IMR-90 (cell line): ENCODE data around the gene RPS16. TPM values are rescaled to one million over a fixed set of nuclear protein-coding genes. Genes with fewer than 3 reads are reported as not detected.
A peak's percentile ranks its signal among the peaks of the same experiment; 100 is the strongest.

Source experiments
- ATAC-seq: fragments of 200-7000 bp; cut with Tn5 transposase; 2 replicates; pipeline ENCODE4 v1.9.1; 2020; ENCODE audit warnings: low read depth, mild to moderate bottlenecking, moderate library complexity
- BruUV-seq: library from RNA; stranded (reverse); fragments of 400-500 nt; replicated peaks from 2 replicates; lab custom pipeline; 2021; lab: Mats Ljungman, UMichigan
- CTCF ChIA-PET: fragments of 300-600 bp; formaldehyde crosslinking; extraction: SDS; loops from one replicate; lab custom pipeline; 2021; ENCODE audit warnings: antibody characterized with exemption; lab: Yijun Ruan, JAX
- POLR2A ChIA-PET: fragments of 300-600 bp; sonication (Branson Sonifier 250); formaldehyde crosslinking; loops from one replicate; lab custom pipeline; 2022; ENCODE audit warnings: antibody characterized with exemption; ENCODE audit not compliant: unreplicated experiment; lab: Charles Lee
- DNase-seq: peaks from one replicate; pipeline ENCODE4 v3.0.0; 2013
- H2AFZ ChIP-seq: replicated peaks from 2 replicates; pipeline ENCODE3; 2013; ENCODE audit warnings: low read length, mild to moderate bottlenecking; ENCODE audit not compliant: poor library complexity
- H2AK5ac ChIP-seq: 2 replicates; pipeline ENCODE4 v1.6.1; 2013; ENCODE audit warnings: low read depth, low read length, inconsistent platforms
- H2AK9ac ChIP-seq: replicated peaks from 2 replicates; pipeline ENCODE3; 2013; ENCODE audit warnings: mild to moderate bottlenecking, low read depth, low read length, moderate library complexity; ENCODE audit not compliant: poor library complexity
- H2BK120ac ChIP-seq: 2 replicates; pipeline ENCODE4 v1.6.1; 2013; ENCODE audit warnings: low read depth, low read length, inconsistent platforms
- H2BK15ac ChIP-seq: 3 replicates; pipeline ENCODE4 v1.6.1; 2013; ENCODE audit warnings: low read depth, low read length, inconsistent platforms
- H2BK20ac ChIP-seq: 2 replicates; pipeline ENCODE4 v1.6.1; 2013; ENCODE audit warnings: low read depth, mild to moderate bottlenecking, inconsistent platforms, low read length, moderate library complexity
- H2BK5ac ChIP-seq: 2 replicates; pipeline ENCODE4 v1.6.1; 2013; ENCODE audit warnings: mild to moderate bottlenecking, low read depth, low read length, inconsistent platforms; ENCODE audit not compliant: poor library complexity, severe bottlenecking
- H3K14ac ChIP-seq: replicated peaks from 2 replicates; pipeline ENCODE4 v1.6.1; 2013; ENCODE audit warnings: low read depth, low read length, inconsistent platforms
- H3K18ac ChIP-seq: 2 replicates; pipeline ENCODE4 v1.6.1; 2013; ENCODE audit warnings: low read depth, low read length, control low read depth
- H3K23ac ChIP-seq: 2 replicates; pipeline ENCODE4 v1.6.1; 2013; ENCODE audit warnings: low read depth, low read length, inconsistent platforms
- H3K27ac ChIP-seq: 2 replicates; pipeline ENCODE4 v1.5.1; 2013; ENCODE audit warnings: mild to moderate bottlenecking, control low read depth, low read length; ENCODE audit not compliant: insufficient read depth
- H3K27me3 ChIP-seq: 2 replicates; pipeline ENCODE4 v1.6.1; 2013; ENCODE audit warnings: low read length; ENCODE audit not compliant: control insufficient read depth, insufficient read depth
- H3K36me3 ChIP-seq: 2 replicates; pipeline ENCODE4 v1.6.1; 2013; ENCODE audit warnings: low read length, mixed read lengths; ENCODE audit not compliant: control insufficient read depth, insufficient read depth
- H3K4ac ChIP-seq: 2 replicates; pipeline ENCODE4 v1.6.1; 2013; ENCODE audit warnings: low read depth, low read length, inconsistent platforms
- H3K4me1 ChIP-seq: 2 replicates; pipeline ENCODE4 v1.6.1; 2013; ENCODE audit warnings: low read length, mixed read lengths; ENCODE audit not compliant: control insufficient read depth, insufficient read depth
- H3K4me2 ChIP-seq: 2 replicates; pipeline ENCODE4 v1.6.1; 2013; ENCODE audit warnings: low read depth, mild to moderate bottlenecking, control low read depth, low read length, moderate library complexity
- H3K4me3 ChIP-seq: 2 replicates; pipeline ENCODE4 v1.5.1; 2013; ENCODE audit warnings: low read depth, mild to moderate bottlenecking, control low read depth, low read length, moderate library complexity; ENCODE audit not compliant: insufficient read depth
- H3K56ac ChIP-seq: 2 replicates; pipeline ENCODE4 v1.6.1; 2013; ENCODE audit warnings: low read length, inconsistent platforms; ENCODE audit not compliant: insufficient read depth; ENCODE audit errors: extremely low read depth
- H3K79me1 ChIP-seq, 2 experiments: 2 replicates each; pipeline ENCODE4 v1.6.1; 2013; ENCODE audit warnings: low read length in 2 of 2, inconsistent platforms in 1 of 2, low read depth in 1 of 2
- H3K9ac ChIP-seq: 2 replicates; pipeline ENCODE4 v1.6.1; 2013; ENCODE audit warnings: low read depth, low read length, control low read depth
- H3K9me1 ChIP-seq: 2 replicates; pipeline ENCODE4 v1.6.1; 2013; ENCODE audit warnings: low read length, inconsistent platforms; ENCODE audit not compliant: insufficient read depth
- H3K9me3 ChIP-seq: 2 replicates; pipeline ENCODE4 v1.6.1; 2013; ENCODE audit warnings: low read length; ENCODE audit not compliant: control insufficient read depth, insufficient read depth
- H4K20me1 ChIP-seq: 2 replicates; pipeline ENCODE4 v1.6.1; 2013; ENCODE audit warnings: low read length, inconsistent platforms; ENCODE audit not compliant: insufficient read depth
- H4K5ac ChIP-seq: 2 replicates; pipeline ENCODE4 v1.6.1; 2013; ENCODE audit warnings: mild to moderate bottlenecking, low read depth, low read length, control low read depth
- H4K8ac ChIP-seq, 2 experiments: 2 replicates each; pipeline ENCODE4 v1.6.1; 2013; ENCODE audit warnings: low read depth in 2 of 2, low read length in 2 of 2, control low read depth in 1 of 2, inconsistent platforms in 1 of 2
- H4K91ac ChIP-seq: 2 replicates; pipeline ENCODE4 v1.6.1; 2013; ENCODE audit warnings: low read depth, low read length, inconsistent platforms; ENCODE audit not compliant: insufficient read depth
- CEBPB ChIP-seq: IDR thresholded peaks from 2 replicates; pipeline ENCODE4 v1.6.1; 2012; ENCODE audit warnings: low read depth, low read length, improper control_type of control experiment
- CHD1 ChIP-seq: IDR thresholded peaks from 2 replicates; pipeline ENCODE4 v1.6.1; 2012; ENCODE audit warnings: low read depth, low read length, improper control_type of control experiment
- FOS ChIP-seq: fragments of 150-350 bp; IDR thresholded peaks from 2 replicates; pipeline ENCODE4 v1.6.1; 2016; ENCODE audit warnings: low read depth, low read length
- MXI1 ChIP-seq: IDR thresholded peaks from 2 replicates; pipeline ENCODE4 v1.6.1; 2012; ENCODE audit warnings: low read depth, mild to moderate bottlenecking, low read length, moderate library complexity, borderline replicate concordance
- POLR2A ChIP-seq: IDR thresholded peaks from 2 replicates; pipeline ENCODE4 v1.6.1; 2012; ENCODE audit warnings: mild to moderate bottlenecking, low read depth, low read length
- RAD21 ChIP-seq: IDR thresholded peaks from 2 replicates; pipeline ENCODE4 v1.6.1; 2012; ENCODE audit warnings: low read length, improper control_type of control experiment
- RCOR1 ChIP-seq: IDR thresholded peaks from 2 replicates; pipeline ENCODE4 v1.6.1; 2012; ENCODE audit warnings: mild to moderate bottlenecking, low read length, improper control_type of control experiment; ENCODE audit not compliant: insufficient replicate concordance
- RFX5 ChIP-seq: IDR thresholded peaks from 2 replicates; pipeline ENCODE4 v1.8.0; 2012; ENCODE audit warnings: low read depth, mild to moderate bottlenecking, low read length, moderate library complexity
- WGBS, 2 experiments: methylation state at CpG; one replicate each; pipeline versions ENCODE4 v1.1.5 to v1.1.7; 2013; ENCODE audit warnings: missing lambda C conversion rate in 2 of 2; ENCODE audit not compliant: insufficient read length in 1 of 2; ENCODE audit errors: extremely low coverage in 2 of 2; 5-methylcytosine and 5-hydroxymethylcytosine counted together
- dilution Hi-C: fragments of 300-500 bp; cut with HindIII; formaldehyde crosslinking; loops from one replicate; pipeline ENCODE4 v1.14.3; 2018; ENCODE audit warnings: low sequenced_read_pairs; ENCODE audit not compliant: unreplicated experiment
- in situ Hi-C: fragments of 300-500 bp; cut with MboI; formaldehyde crosslinking; loops from 3 replicates; pipeline ENCODE4 v1.14.3; 2019; ENCODE audit warnings: low sequenced_read_pairs, inconsistent platforms, mixed read lengths
- intact Hi-C: fragments of 100-400 bp; cut with micrococcal nuclease; formaldehyde crosslinking; loops from 2 replicates; pipeline ENCODE4 v1.10.0; 2022
- polyA plus RNA-seq, 3 experiments: library from polyadenylated mRNA; depleted of rRNA; stranded (reverse); fragments of >200 nt; gene quantifications; 2 replicates each; pipeline ENCODE4 v1.2.3, GENCODE V29; 2012; ENCODE audit warnings: low replicate concordance in 1 of 3
- total RNA-seq: library from RNA; depleted of rRNA; stranded (reverse); fragments of >200 nt; gene quantifications from 2 replicates; pipeline ENCODE4 v1.2.3, GENCODE V29; 2012
- TF ChIP-seq, protein P1 (sequence below): fragments of 150-350 bp; IDR thresholded peaks from 2 replicates; pipeline ENCODE4 v1.6.1; 2016; ENCODE audit warnings: low read depth, mild to moderate bottlenecking, low read length, moderate library complexity, borderline replicate concordance
- TF ChIP-seq, protein P2 (sequence below): fragments of 150-350 bp; IDR thresholded peaks from 2 replicates; pipeline ENCODE4 v1.6.1; 2017; ENCODE audit warnings: mild to moderate bottlenecking, antibody characterized with exemption, low read length, low read depth

Gene RPS16
- total and polyA plus RNA-seq, 2 of the 4 experiments (the other 2 are of a cell fraction), result 320 to 3,500 TPM

DNA sequence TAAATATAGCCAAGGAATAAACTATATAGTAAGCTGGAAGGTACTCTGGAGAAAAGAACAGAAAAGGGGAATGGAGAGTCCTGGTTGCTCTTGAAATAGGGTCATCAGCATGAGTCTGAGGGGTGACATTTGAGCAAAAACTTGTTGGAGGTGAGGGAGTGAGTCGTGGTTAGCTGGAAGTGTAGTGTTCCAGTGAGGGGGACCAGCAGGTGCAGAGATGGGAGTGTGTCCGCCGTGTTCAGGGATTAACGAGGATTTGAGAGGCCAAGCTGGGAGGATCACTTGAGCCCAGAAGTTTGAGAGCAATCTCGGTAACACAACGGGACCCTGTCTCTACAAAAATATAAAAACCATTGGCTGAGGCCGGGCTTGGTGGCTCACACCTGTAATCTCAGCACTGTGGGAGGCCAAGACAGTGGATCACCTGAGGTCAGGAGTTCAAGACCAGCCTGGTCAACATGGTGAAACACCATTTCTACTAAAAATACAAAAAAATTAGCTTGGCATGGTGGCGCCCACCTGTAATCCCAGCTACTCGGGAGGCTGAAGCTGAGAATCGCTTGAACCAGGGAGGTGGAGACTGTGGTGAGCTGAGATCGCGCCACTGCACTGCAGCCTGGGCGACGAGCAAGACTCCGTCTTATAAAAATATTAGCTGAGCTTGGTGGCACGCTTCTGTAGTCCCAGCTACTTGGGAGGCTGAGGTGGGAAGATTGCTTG lies 10.8 kb upstream of the RPS16 start:
- no peak overlapping the region for H3K23ac ChIP-seq
- intact Hi-C loops (loop anchor here (10.0 kb wide), 1 partner anchor 398 kb away; the partner anchor contains the start of gene FBL), in situ Hi-C loops (loop anchor here (25.0 kb wide), 1 partner anchor 391 kb away; the partner anchor contains the start of genes DYRK1B and FBL), dilution Hi-C loops (no loop called here)
- H3K4me3 ChIP-seq, result peak overlapping the region; percentile 83
- peak overlapping the region; percentile 96 for H3K9ac ChIP-seq
- H3K79me1 ChIP-seq, result peaks cover 11 to 61% of the 10 kb centered on the region in 2 experiments; a peak in 3 of 4 replicates
- H3K9me3 ChIP-seq, result no peaks in the 10 kb centered on the region
- no peak overlapping the region for H3K56ac ChIP-seq
- no TSS peak for BruUV-seq
- H4K8ac ChIP-seq, result no peak overlapping the region
- no peak overlapping the region for H2AFZ ChIP-seq
- H2BK120ac ChIP-seq, result no peak overlapping the region
- H2BK5ac ChIP-seq, result no peak overlapping the region
- DNase-seq, result no peak
- ATAC-seq, result no peak
- H3K27me3 ChIP-seq, result no peaks in the 10 kb centered on the region
- H4K91ac ChIP-seq, result no peak overlapping the region
- H2AK5ac ChIP-seq, result peak overlapping the region; percentile 15; the same call in 1 of the 2 replicates
- no peak overlapping the region for H3K14ac ChIP-seq
- H3K4ac ChIP-seq, result 0 out of 2 replicates have a peak overlapping the region, but pooled peaks have one; percentile 7
- H4K20me1 ChIP-seq, result peaks cover 44% of the 10 kb centered on the region
- POLR2A ChIA-PET, result no interaction called here
- no peak overlapping the region for H4K5ac ChIP-seq
- no peak overlapping the region for H2BK20ac ChIP-seq
- H3K18ac ChIP-seq, result no peak overlapping the region
- peaks cover 5% of the 10 kb centered on the region for H3K4me1 ChIP-seq
- CTCF ChIA-PET, result no interaction called here
- 88% methylated on average over 13 of the region's 16 CpGs; no CpG with 5 or more reads in 1 of the 2 experiments for WGBS, 2 experiments
- H3K36me3 ChIP-seq, result peaks cover 12% of the 10 kb centered on the region; the same call in 1 of the 2 replicates
- TF ChIP-seq, protein P1, sequence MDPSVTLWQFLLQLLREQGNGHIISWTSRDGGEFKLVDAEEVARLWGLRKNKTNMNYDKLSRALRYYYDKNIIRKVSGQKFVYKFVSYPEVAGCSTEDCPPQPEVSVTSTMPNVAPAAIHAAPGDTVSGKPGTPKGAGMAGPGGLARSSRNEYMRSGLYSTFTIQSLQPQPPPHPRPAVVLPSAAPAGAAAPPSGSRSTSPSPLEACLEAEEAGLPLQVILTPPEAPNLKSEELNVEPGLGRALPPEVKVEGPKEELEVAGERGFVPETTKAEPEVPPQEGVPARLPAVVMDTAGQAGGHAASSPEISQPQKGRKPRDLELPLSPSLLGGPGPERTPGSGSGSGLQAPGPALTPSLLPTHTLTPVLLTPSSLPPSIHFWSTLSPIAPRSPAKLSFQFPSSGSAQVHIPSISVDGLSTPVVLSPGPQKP, result no peak
- TF ChIP-seq FOS (no peak), RAD21 (no peak), MXI1 (no peak), RCOR1 (no peak), POLR2A (no peak), CEBPB (no peak), CHD1 (no peak), RFX5 (no peak)
- TF ChIP-seq, protein P2, sequence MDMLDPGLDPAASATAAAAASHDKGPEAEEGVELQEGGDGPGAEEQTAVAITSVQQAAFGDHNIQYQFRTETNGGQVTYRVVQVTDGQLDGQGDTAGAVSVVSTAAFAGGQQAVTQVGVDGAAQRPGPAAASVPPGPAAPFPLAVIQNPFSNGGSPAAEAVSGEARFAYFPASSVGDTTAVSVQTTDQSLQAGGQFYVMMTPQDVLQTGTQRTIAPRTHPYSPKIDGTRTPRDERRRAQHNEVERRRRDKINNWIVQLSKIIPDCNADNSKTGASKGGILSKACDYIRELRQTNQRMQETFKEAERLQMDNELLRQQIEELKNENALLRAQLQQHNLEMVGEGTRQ, result no peak
- no peak overlapping the region for H2BK15ac ChIP-seq
- H3K27ac ChIP-seq, result no peak overlapping the region
- H3K4me2 ChIP-seq, result peak overlapping the region; percentile 64
- peak overlapping the region; percentile 60 for H2AK9ac ChIP-seq
- H3K9me1 ChIP-seq, result peaks cover 8% of the 10 kb centered on the region
